ENCODE data around the gene TSPAN13.

DNA sequence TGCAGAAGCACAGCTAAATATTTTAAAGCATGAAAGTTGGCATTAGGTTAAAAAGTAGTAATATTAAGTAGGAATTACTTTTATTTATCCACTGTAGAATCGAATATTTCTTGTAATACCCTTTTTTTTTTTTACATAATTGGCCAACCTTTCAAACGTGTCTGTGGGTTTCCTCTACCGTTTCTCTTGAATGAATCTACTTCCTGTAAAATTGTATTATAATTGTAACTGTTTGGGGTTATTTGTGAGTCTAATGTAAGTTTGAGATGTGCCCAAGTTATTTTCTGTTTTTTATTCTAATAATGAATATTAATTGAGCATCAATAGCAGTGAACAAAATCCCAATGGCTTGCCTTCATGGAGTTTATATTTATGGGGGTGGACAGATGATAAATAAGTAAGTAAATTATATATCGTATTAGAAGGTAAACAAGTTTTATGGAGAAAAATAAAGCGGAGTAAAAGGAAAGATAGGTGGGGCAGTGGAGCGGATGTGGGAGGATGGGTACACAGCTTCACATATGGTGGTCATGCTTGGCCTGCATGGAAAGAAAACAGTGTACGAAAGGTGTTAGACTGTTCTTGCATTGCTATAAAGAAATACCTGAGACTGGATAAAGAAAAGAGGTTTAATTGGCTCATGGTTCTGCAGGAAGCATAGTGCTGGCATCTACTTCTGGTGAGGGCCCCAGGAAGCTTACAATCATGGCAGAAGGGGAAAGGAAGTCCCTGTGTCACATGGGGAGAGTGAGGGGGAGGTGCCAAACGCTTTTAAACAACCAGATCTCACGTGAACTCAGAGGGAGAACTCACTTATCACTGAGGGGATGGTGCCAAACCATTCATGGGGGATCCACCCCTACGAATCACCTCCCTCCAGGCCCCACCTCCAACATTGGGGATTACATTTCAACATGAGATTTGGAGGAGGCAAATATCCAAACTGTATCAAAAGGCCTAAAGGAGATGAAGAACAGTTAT is 5.4 kb downstream of the TSPAN13 start:
- no peak for TF ChIP-seq POLR2A (IDR thresholded peaks at IDR 0.05; ENCODE audit: low read depth)
- TF ChIP-seq, protein P1, sequence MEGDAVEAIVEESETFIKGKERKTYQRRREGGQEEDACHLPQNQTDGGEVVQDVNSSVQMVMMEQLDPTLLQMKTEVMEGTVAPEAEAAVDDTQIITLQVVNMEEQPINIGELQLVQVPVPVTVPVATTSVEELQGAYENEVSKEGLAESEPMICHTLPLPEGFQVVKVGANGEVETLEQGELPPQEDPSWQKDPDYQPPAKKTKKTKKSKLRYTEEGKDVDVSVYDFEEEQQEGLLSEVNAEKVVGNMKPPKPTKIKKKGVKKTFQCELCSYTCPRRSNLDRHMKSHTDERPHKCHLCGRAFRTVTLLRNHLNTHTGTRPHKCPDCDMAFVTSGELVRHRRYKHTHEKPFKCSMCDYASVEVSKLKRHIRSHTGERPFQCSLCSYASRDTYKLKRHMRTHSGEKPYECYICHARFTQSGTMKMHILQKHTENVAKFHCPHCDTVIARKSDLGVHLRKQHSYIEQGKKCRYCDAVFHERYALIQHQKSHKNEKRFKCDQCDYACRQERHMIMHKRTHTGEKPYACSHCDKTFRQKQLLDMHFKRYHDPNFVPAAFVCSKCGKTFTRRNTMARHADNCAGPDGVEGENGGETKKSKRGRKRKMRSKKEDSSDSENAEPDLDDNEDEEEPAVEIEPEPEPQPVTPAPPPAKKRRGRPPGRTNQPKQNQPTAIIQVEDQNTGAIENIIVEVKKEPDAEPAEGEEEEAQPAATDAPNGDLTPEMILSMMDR (IDR thresholded peaks at IDR 0.05), result no peak
